Measurements from ENCODE around the gene MRGPRE.

The MRGPRE gene

DNA sequence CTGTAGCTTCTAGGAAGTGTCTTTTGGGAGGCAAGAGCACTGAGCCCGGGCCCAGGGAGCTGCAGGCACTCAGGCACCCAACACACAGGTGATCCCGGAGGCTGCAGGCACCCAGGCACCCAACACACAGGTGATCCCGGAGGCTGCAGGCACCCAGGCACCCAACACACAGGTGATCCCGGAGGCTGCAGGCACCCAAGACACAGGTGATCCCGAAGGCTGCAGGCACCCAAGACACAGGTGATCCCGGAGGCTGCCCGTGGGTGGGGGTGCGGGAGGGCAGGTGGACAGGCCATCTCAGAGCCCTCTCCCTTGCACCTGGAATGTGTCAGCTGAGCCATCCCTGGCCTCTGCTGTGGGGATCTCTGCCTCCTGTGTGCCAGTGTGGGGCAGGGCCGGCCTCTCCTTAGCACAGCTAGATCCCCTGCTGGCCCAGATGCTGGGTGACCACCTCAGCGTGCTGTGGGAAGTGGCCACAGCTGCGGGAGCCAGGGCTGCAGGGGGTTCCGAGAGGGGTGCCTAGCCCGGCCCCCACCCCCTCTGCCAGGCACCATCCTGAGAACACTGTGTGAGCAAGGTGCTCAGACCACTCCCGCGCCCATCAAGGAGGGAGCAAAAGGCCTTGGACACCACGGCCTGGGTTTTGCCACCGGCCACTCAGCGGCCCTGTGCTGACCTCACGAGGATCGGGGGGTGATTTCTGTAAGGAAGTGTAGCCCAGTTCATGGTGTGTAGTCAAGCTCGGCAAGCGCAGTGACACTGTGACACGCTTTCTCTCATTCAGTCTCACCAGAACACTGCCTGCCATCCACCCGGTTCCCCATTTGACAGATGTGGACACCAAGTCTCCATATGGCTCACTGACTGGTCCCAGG is 27.8 kb downstream of the MRGPRE start:
- H3K4me3 ChIP-seq (ENCODE audit: low read length), result no peak overlapping the region
- no peak for DNase-seq (ENCODE audit: low read depth)
- TF ChIP-seq, protein P1, sequence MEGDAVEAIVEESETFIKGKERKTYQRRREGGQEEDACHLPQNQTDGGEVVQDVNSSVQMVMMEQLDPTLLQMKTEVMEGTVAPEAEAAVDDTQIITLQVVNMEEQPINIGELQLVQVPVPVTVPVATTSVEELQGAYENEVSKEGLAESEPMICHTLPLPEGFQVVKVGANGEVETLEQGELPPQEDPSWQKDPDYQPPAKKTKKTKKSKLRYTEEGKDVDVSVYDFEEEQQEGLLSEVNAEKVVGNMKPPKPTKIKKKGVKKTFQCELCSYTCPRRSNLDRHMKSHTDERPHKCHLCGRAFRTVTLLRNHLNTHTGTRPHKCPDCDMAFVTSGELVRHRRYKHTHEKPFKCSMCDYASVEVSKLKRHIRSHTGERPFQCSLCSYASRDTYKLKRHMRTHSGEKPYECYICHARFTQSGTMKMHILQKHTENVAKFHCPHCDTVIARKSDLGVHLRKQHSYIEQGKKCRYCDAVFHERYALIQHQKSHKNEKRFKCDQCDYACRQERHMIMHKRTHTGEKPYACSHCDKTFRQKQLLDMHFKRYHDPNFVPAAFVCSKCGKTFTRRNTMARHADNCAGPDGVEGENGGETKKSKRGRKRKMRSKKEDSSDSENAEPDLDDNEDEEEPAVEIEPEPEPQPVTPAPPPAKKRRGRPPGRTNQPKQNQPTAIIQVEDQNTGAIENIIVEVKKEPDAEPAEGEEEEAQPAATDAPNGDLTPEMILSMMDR (IDR thresholded peaks at IDR 0.05; ENCODE audit: insufficient read depth, low read depth, low read length, missing control alignments), result no peak

DNA sequence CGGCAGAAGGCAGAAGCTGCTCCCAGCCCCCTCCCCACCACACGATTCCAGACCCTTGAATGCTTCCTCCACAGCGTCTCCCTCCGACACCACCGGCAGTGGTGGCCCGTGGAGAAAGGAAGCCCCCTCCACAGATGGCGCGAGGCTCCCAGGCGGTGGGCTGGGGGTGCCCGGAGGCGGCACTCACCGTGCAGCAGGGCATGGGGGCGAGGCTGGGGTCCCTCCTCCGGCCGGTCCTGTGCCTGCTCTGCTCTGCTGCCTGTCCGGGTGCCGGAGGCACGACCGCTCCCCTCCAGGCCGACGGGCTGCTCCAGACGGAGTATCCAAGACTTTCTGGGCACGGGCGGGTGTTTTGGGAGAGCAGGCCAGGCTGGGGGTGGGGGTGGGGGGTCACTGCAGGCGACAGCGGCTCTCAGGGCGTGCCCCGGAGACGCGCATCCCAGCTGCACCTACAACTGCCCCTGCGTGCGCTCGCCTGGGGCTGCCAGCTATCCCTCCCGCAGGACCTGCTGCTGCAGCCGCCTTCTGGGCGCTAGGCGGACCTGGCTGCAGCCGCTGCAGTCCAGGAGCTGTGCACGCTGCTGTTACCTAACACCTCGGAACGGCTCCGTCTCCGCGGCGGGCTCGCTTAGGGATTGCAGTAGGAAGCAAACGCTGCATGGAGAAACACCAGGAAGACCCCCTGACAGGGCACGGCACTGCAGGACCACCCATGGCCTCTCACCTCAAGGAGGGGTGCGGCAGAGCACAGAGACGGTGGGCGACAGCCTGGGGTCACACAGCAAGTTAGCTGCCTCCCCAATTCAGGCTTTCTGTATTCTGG is 28.8 kb downstream of the MRGPRE start:
- H3K4me3 ChIP-seq (ENCODE audit: low read length), result no peak overlapping the region
- TF ChIP-seq, protein P1 (IDR thresholded peaks at IDR 0.05; ENCODE audit: insufficient read depth, low read depth, low read length, missing control alignments), result no peak
- DNase-seq (ENCODE audit: low read depth), result peak; percentile 16

DNA sequence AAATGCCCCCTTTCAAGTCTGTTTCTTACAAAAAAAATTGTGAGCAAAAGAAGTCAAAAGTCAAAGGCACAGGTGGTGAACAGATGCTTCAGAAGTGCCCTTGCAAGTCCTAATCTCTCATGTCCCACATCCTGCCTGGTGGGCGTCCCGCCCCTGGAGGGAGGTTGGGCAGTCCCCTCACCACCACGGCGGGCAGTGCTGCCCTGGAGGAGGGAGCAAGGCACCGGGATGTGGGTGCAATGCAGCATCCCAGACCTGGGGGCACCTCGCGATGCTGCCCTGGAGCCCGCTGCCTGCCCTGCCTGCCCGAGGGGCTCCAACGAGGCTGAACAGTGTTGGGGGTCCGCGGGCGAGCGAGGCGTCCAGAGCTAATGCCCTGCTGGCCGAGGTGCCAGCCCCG is 29.5 kb downstream of the MRGPRE start:
- no peak for DNase-seq (ENCODE audit: low read depth)
- TF ChIP-seq, protein P1 (IDR thresholded peaks at IDR 0.05; ENCODE audit: insufficient read depth, low read depth, low read length, missing control alignments), result no peak
- H3K4me3 ChIP-seq (ENCODE audit: low read length), result no peak overlapping the region

- TF ChIP-seq, protein P1 (IDR thresholded peaks at IDR 0.05; ENCODE audit: insufficient read depth, low read depth, low read length, missing control alignments), result no peak
- no peak overlapping the region for H3K4me3 ChIP-seq (ENCODE audit: low read length)
- no peak for DNase-seq (ENCODE audit: low read depth)
Observed at GRCh38 chr11:3202305-3202704, 29.9 kb downstream of the MRGPRE start.

DNA sequence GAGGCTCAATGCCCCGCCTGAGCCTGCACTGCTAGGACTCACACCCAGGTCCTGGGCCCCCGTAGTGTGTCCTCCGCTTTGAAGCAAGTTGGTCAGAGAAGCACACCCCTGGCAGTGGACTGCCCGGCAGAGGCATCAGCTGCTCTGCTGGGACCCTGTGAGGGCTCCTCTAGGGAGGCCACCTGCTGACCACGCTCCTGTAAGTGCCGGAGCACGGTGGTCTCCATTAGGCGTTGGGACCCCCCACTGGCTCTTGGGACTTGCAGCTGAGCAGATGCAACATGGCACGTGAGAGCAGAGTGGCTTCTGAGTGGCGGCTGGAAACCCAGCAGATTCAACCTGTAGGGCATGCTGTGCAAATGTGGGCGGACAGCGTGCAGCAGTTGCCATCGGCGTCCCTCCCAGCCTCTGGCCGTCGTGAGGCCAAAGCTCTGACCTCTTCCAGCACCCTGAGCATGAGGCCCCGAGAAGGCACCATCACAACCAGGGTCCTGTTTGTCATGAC is 30.5 kb downstream of the MRGPRE start:
- DNase-seq (ENCODE audit: low read depth), result no peak
- TF ChIP-seq, protein P1 (IDR thresholded peaks at IDR 0.05; ENCODE audit: insufficient read depth, low read depth, low read length, missing control alignments), result no peak
- H3K4me3 ChIP-seq (ENCODE audit: low read length), result no peak overlapping the region

DNA sequence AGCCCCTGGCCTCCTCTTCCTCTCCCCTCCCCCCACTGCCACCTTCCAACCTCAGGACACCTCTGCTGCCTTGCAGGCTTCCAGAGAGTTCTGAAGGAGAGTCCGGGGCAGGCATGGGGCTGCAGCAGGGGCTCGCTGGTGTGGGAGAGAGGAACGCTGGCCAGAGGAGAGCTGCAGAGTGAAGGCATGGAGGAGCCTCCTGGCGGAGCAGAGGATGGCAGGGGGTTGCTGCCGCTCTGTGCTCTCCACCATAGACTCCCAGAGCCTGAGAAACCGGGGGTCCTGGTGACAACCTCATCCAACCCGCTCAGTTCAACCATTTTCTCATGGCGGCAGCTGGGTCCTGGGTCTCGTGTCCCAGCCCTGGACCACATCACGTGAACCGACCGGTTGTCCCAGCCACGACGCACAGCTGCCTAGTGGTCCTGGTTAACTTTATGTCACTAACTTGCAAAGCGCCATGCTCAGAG is 31.1 kb downstream of the MRGPRE start:
- TF ChIP-seq, protein P1 (IDR thresholded peaks at IDR 0.05; ENCODE audit: insufficient read depth, low read depth, low read length, missing control alignments), result no peak
- H3K4me3 ChIP-seq (ENCODE audit: low read length), result no peak overlapping the region

More for the DNA sequence above, 31.1 kb downstream of the MRGPRE start:
- no peak for DNase-seq (ENCODE audit: low read depth)

Measured in epithelial cell of esophagus (primary cell).